ENCODE results near the gene PPP1R16B.
"Not testable (repeated sequence)": the region's sequence is repeated elsewhere in the genome, so short reads cannot be mapped to it uniquely, and the experiment has no call there.

The PPP1R16B gene

GRCh38 chr20:38794057-38794456, 11.4 kb upstream of the PPP1R16B start:
- not testable (repeated sequence) for DNase-seq

- no peak for DNase-seq
These were observed 7.2 kb upstream of the PPP1R16B start for GRCh38 chr20:38798266-38798665.

- DNase-seq, result no peak
These were observed 6.3 kb upstream of the PPP1R16B start for GRCh38 chr20:38799203-38799602.

GRCh38 chr20:38800882-38801281, 4.6 kb upstream of the PPP1R16B start:
- DNase-seq, result no peak

- no peak for DNase-seq
These were observed 1.3 kb upstream of the PPP1R16B start for GRCh38 chr20:38804221-38804620.

- no peak for DNase-seq
These were observed 605 bp upstream of the PPP1R16B start for GRCh38 chr20:38804682-38805501.

- DNase-seq, result no peak
These were observed 709 bp downstream of the PPP1R16B start for GRCh38 chr20:38805958-38806854.

GRCh38 chr20:38806855-38807655, 1.6 kb downstream of the PPP1R16B start:
- DNase-seq, result no peak

GRCh38 chr20:38809942-38810341, 4.4 kb downstream of the PPP1R16B start:
- no peak for DNase-seq

- DNase-seq, result no peak
These were observed 5.6 kb downstream of the PPP1R16B start for GRCh38 chr20:38810926-38811630.

GRCh38 chr20:38811769-38812168, 6.3 kb downstream of the PPP1R16B start:
- DNase-seq, result no peak

GRCh38 chr20:38812182-38812581, 6.7 kb downstream of the PPP1R16B start:
- no peak for DNase-seq

GRCh38 chr20:38812709-38813573, 7.4 kb downstream of the PPP1R16B start:
- DNase-seq, result no peak

- DNase-seq, result not testable (repeated sequence)
These were observed 8.1 kb downstream of the PPP1R16B start for GRCh38 chr20:38813574-38813962.

- no peak for DNase-seq
These were observed 9.9 kb downstream of the PPP1R16B start for GRCh38 chr20:38815446-38815845.

- DNase-seq, result no peak
These were observed 12.9 kb downstream of the PPP1R16B start for GRCh38 chr20:38818113-38819065.

GRCh38 chr20:38825571-38825900, 20.0 kb downstream of the PPP1R16B start:
- DNase-seq, result no peak

- DNase-seq, result no peak
These were observed 20.6 kb downstream of the PPP1R16B start for GRCh38 chr20:38825901-38826625.

GRCh38 chr20:38827770-38828281, 22.3 kb downstream of the PPP1R16B start:
- DNase-seq, result no peak

Measured in amniotic stem cell (primary cell).